ENCODE measurements around the gene ITPR2.

- TF ChIP-seq CTCF (conservative IDR thresholded peaks at IDR 0.05; ENCODE audit: low read length) (no peak), EZH2phosphoT487 (IDR thresholded peaks at IDR 0.05; ENCODE audit: borderline replicate concordance, low read depth, low read length) (no peak)
Observed at GRCh38 chr12:26711072-26711471, 121.9 kb downstream of the ITPR2 start.
